Erythroblast (primary cell): ENCODE measurements around the gene PDE2A.

Source experiments
- GATA1 ChIP-seq: IDR thresholded peaks from 2 replicates; pipeline ENCODE4 v1.6.1; 2011; ENCODE audit warnings: low read depth, mild to moderate bottlenecking, control low read depth, low read length, moderate library complexity
- POLR2A ChIP-seq: IDR thresholded peaks from 2 replicates; pipeline ENCODE4 v1.6.1; 2011; ENCODE audit warnings: mild to moderate bottlenecking, low read length

DNA sequence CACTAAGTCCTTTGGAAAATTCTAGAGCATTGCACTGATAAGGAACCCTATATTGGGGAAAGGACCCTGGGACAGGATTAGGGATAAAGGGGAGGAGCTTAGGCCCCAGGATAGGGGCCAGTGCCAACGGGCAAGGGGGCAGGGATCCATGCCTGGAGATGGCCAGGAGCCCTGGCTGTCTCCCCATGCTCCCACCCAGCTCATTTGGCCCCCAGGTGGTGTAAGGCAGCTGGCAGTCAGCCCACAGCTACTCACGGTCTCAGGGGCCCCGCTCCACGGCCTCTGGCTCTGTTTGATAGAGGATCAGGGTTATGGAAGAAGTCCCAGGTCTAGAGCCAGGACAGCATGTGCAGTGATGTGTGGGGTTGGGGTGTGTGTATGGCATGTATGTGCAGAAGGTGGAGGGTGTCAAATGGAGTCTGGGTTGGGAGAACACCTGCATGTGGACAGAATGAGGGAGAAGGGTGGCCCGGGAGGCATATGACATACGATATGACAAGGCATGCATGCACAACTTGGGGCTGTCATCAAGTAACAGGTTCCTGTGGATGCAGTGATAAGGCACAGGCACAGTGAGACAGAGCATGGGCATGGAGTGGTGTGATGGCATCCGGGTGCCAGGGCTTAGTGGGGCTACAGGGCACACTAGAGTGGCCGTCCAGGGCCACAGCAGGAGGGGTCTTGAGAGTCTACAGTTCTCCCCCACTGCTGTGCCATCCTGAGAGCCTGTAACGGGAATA is 18.4 kb upstream of the PDE2A start:
- no peak for TF ChIP-seq POLR2A
- TF ChIP-seq GATA1, result no peak
